Adrenal gland (tissue), 12 donors: Measurements from ENCODE around the gene MAP3K9. TPM values are rescaled to one million over a fixed set of nuclear protein-coding genes. Genes with fewer than 3 reads are reported as not detected.

ENCODE experiments used
- DNase-seq, 7 donors: peaks; one replicate each; pipeline ENCODE4 v3.0.0-alpha.2; 2019 to 2020
- H3K27ac ChIP-seq, 5 donors: fragments of 200-600 bp; sonication (generic) in 4 of 5; 1 replicate in 3 of 5; 2 replicates in 2 of 5; pipeline versions ENCODE4 v1.5.1 to v1.8.0; 2016 to 2020; ENCODE audit warnings: mild to moderate bottlenecking in 1 of 5
- H3K27me3 ChIP-seq: fragments of 200-600 bp; 2 replicates; pipeline ENCODE4 v1.8.0; 2021
- H3K36me3 ChIP-seq, 2 donors: fragments of 200-600 bp; replicated peaks in 1 of 2; 1 replicate in 1 of 2; 2 replicates in 1 of 2; pipeline versions ENCODE4 v1.5.1 to v1.8.0; 2018 to 2022
- H3K4me1 ChIP-seq, 2 donors: fragments of 200-600 bp; replicated peaks in 1 of 2; 1 replicate in 1 of 2; 2 replicates in 1 of 2; pipeline versions ENCODE4 v1.5.1 to v1.8.0; 2018 to 2021
- H3K4me3 ChIP-seq, 4 donors: fragments of 200-600 bp; sonication (generic) in 3 of 4; one replicate each; pipeline ENCODE4 v1.5.1; 2016 to 2018
- H3K9me3 ChIP-seq, 3 donors: fragments of 200-600 bp; sonication (generic) in 1 of 3; replicated peaks in 1 of 3; 1 replicate in 2 of 3; 2 replicates in 1 of 3; pipeline versions ENCODE4 v1.5.1 to v1.8.0; 2016 to 2021
- CTCF ChIP-seq, 6 experiments: fragments of 450-650 bp in 4 of 6; fragments of 200-600 bp in 2 of 6; sonication (generic) in 1 of 6; IDR thresholded peaks; 1 replicate in 5 of 6; 2 replicates in 1 of 6; pipeline versions ENCODE4 v1.5.1 to v1.8.0; 2016 to 2021; ENCODE audit warnings: antibody characterized with exemption in 6 of 6, mild to moderate bottlenecking in 2 of 6, moderate library complexity in 1 of 6
- POLR2A ChIP-seq, 2 donors: fragments of 450-650 bp; IDR thresholded peaks; one replicate each; pipeline ENCODE4 v1.6.1; 2017; ENCODE audit warnings: antibody characterized with exemption in 2 of 2, mild to moderate bottlenecking in 2 of 2, moderate library complexity in 1 of 2
- WGBS, 4 donors: extraction: QIAGEN DNeasy Blood & Tissue Kit in 2 of 4; methylation state at CpG; one replicate each; pipeline versions ENCODE4 v1.1.5 to v1.1.7; 2013 to 2017; 5-methylcytosine and 5-hydroxymethylcytosine counted together
- intact Hi-C, 2 donors: fragments of 100-400 bp; cut with DNase I; formaldehyde crosslinking; loops; one replicate each; pipeline versions ENCODE4 v1.14.1 to v1.15.0; 2022 to 2023
- polyA plus RNA-seq, 3 donors: library from polyadenylated mRNA; stranded (reverse); fragments of 200-250 nt in 2 of 3; fragments of 350-450 nt in 1 of 3; fragmentation: Illumina TruSeq in 1 of 3; extraction: RNeasy Lipid Tissue Mini Kit (QIAGEN cat#74804) in 1 of 3; gene quantifications; one replicate each; pipeline ENCODE4 v1.2.3, GENCODE V29; 2013 to 2014
- total RNA-seq, 9 donors: library from RNA; depleted of rRNA in 4 of 9; stranded (reverse); fragments of >200 nt in 4 of 9; fragments of 120-200 nt in 1 of 9; fragmentation: NEBNext Ultra II Directional in 1 of 9; extraction: Animal tissue kit (Norgen Biotek cat#: 25700) in 1 of 9; gene quantifications; one replicate each; pipeline versions ENCODE4 v1.1.0 to v1.2.4, GENCODE V29; 2013 to 2023
- donor health status: healthy with polysubstance abuse.
- donor health status: Bipolar disorder and iron deficiency.
- donor health status: DM: yes; HTN: yes; CAD: no.
- donor health status: DM: no; HTN: no; CAD: no.
- donor health status: DM: no; HTN: no; CAD: no.
- donor health status: DM: yes; HTN: yes; CAD: no.

The MAP3K9 gene
- total and polyA plus RNA-seq, 12 donors: 0.67 to 6.7 (median 2.9) TPM

GRCh38 chr14:70698288-70698687, 111.0 kb downstream of the MAP3K9 start:
- WGBS, 4 donors: 76 to 87% (median 83%) methylated on average over 3 of the region's 3 CpGs
- DNase-seq: peak in 4 of 7 donors; percentile 11 to 23 (median 16)
- H3K4me3 ChIP-seq: no peak overlapping the region
- no peaks in the 10 kb centered on the region for H3K36me3 ChIP-seq
- H3K4me1 ChIP-seq: no peaks in the 10 kb centered on the region
- no peaks in the 10 kb centered on the region for H3K27me3 ChIP-seq
- intact Hi-C loops: no loop called here
- no peak overlapping the region for H3K27ac ChIP-seq
- TF ChIP-seq CTCF (IDR thresholded peaks at IDR 0.05) (no peak), POLR2A (IDR thresholded peaks at IDR 0.05) (no peak)
- H3K9me3 ChIP-seq: no peaks in the 10 kb centered on the region

GRCh38 chr14:70697701-70698100, 111.6 kb downstream of the MAP3K9 start:
- DNase-seq: no peak
- no peak for TF ChIP-seq CTCF (IDR thresholded peaks at IDR 0.05)
- TF ChIP-seq POLR2A (IDR thresholded peaks at IDR 0.05): no peak
- no peak overlapping the region for H3K4me3 ChIP-seq
- no peaks in the 10 kb centered on the region for H3K4me1 ChIP-seq
- intact Hi-C loops: no loop called here
- H3K36me3 ChIP-seq: no peaks in the 10 kb centered on the region
- no peaks in the 10 kb centered on the region for H3K9me3 ChIP-seq
- 63 to 79% (median 77%) methylated on average over 2 of the region's 2 CpGs for WGBS, 4 donors
- no peak overlapping the region for H3K27ac ChIP-seq
- no peaks in the 10 kb centered on the region for H3K27me3 ChIP-seq

GRCh38 chr14:70696026-70696425, 113.3 kb downstream of the MAP3K9 start:
- H3K4me3 ChIP-seq: no peak overlapping the region
- H3K4me1 ChIP-seq: no peaks in the 10 kb centered on the region
- H3K9me3 ChIP-seq: no peaks in the 10 kb centered on the region
- H3K27ac ChIP-seq: no peak overlapping the region
- intact Hi-C loops: no loop called here
- TF ChIP-seq CTCF (IDR thresholded peaks at IDR 0.05) (no peak), POLR2A (IDR thresholded peaks at IDR 0.05) (no peak)
- H3K36me3 ChIP-seq: no peaks in the 10 kb centered on the region
- no peaks in the 10 kb centered on the region for H3K27me3 ChIP-seq
- WGBS, 4 donors: 58 to 85% (median 75%) methylated on average over 2 of the region's 2 CpGs
- DNase-seq: no peak

- DNase-seq: peak in 6 of 7 donors; percentile 17 to 69 (median 34)
- intact Hi-C loops: no loop called here
- Histone ChIP-seq H3K4me3 (no peak overlapping the region), H3K27me3 (no peaks in the 10 kb centered on the region), H3K9me3 (no peaks in the 10 kb centered on the region), H3K4me1 (no peaks in the 10 kb centered on the region), H3K36me3 (no peaks in the 10 kb centered on the region), H3K27ac (peak overlapping the region in 1 of 5 donors; percentile 34)
- TF ChIP-seq POLR2A (IDR thresholded peaks at IDR 0.05) (no peak), CTCF (IDR thresholded peaks at IDR 0.05) (no peak)
- 78 to 88% (median 78%) methylated on average over 10 of the region's 10 CpGs for WGBS, 4 donors
Measured at GRCh38 chr14:70692210-70692609, 117.1 kb downstream of the MAP3K9 start.
